HG02852 (cell line): Measurements from ENCODE around the gene SUPT20H.

Experiments
- ATAC-seq: cut with Tn5 transposase; IDR thresholded peaks from one replicate; pipeline ENCODE4 v1.9.1; 2021; ENCODE audit warnings: mild to moderate bottlenecking, moderate library complexity; ENCODE audit not compliant: unreplicated experiment

The SUPT20H gene

GRCh38 chr13:37009692-37010091 lies 49.8 kb downstream of the SUPT20H start:
- ATAC-seq, result no peak

- no peak for ATAC-seq
These were observed 57.6 kb downstream of the SUPT20H start for GRCh38 chr13:37001921-37002250.

GRCh38 chr13:36999054-36999714 lies 60.3 kb downstream of the SUPT20H start, which contains the start of gene ALG5:
Gene ALG5 (minus strand): TSS chr13:36999340. CDS start chr13:36999300, 40 bp downstream.
- ATAC-seq, result peak; percentile 63

GRCh38 chr13:36998624-36999041 lies 60.9 kb downstream of the SUPT20H start:
- no peak for ATAC-seq

DNA sequence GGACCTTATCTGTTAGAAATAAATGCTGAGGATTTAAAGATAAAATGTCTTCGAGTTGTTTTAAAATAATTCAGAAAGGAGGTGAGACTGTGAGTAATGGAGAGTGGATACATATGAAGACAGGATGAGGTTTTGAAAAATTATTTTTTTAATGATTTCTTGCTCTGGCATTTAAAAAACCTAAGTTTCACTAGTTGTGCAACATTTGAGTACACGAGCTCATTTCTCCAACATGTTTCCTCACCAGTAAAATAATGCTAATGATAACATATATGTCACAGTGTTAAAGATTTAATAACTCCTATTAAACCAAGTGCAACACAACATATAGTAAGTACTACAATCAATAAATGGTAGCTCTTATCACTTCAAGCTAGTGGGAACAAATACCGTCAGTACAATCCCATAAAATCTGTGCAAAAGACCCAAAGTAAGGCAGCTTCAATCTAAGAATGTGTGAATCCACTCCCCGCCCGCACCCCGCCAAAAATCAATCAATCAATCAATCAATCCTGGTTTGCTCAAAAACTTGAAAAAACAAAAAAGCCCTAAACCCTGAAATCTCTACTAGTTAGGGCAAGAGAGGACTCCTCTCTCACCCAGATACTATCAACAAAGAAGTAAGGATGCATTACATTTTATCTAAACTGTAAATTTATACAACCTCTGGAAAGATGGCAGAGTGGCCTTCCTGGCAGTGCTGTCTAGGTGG lies 61.6 kb downstream of the SUPT20H start:
- no peak for ATAC-seq

DNA sequence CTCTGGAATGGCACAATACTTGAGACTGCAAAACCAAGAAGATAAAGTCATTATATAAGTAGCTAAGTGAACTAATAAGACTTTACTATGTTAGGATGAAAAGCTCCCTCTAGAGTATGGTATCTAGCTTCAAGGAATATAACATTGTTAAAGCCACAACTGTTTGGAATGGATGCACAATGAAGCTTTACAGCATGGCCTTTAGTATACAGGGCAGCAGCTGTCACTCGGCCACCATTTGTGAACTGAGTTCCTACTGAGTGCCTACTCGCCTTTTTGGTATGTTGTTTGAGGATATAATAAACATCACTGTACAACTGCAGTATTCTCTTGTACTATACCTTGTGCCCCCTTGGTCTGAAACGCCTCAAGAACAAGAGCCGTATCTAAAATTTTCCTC lies 67.1 kb downstream of the SUPT20H start:
- no peak for ATAC-seq

GRCh38 chr13:36986462-36987240 lies 72.8 kb downstream of the SUPT20H start:
- no peak for ATAC-seq

DNA sequence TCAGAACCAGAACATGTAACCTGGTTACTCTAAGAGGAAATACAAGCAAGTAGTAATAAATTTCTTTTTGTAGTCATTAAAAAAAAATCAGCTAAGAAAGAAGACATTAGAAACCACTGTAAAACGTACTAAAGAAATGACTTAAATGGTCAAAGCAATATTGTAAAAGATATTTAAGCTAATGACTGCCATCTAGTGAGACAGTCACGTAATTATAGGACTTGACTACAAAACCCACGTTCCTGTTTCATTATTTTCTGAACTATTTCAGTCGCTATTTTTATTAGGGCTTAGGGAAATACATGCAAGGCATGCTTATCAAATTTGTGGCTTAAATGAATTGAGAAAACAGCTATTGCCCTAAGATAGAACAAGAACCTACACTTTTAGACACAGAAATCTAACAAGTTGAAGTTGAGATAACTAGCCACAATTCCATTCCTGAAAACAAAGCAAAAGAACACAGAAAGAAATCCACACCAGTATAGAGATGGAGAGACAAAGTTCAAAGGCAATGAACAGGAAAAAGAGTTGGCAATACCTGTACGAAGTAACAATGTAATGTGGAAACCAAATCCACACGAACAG lies 78.2 kb downstream of the SUPT20H start:
- peak; percentile 52 for ATAC-seq

DNA sequence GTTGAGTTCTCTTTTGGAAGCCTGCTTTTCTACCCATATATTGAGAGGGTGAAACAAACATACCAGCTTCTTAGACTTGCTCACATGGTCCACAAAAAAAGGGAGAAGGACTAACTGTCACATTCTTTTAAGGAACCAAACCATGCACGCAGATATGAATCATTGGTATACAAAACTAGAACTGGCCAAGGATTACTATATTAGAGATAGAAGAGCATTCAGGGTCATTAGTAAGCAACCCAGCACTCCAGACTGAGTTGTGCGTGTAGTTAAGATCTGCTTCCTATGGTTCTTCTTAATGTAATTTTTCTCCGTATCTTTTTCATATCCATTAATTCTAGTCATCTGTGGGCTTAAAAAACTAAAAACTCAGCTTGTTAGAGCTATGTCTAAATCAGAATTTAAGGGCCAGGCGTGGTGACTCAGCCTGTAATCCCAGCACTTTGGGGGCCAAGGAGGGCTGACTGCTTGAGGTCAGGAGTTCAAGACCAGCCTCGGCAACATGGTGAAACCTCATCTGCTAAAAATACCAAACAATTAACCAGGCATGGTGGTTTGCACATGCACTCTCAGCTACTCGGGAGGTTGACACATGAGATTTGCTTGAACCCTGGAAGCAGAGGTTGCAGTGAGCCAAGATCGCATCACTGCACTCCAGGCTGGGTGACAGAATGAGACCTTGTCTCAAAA lies 80.0 kb downstream of the SUPT20H start:
- ATAC-seq, result no peak

- no peak for ATAC-seq
These were observed 84.3 kb downstream of the SUPT20H start for GRCh38 chr13:36975172-36975571.

GRCh38 chr13:36973621-36974295 lies 85.7 kb downstream of the SUPT20H start:
- peak; percentile 82 for ATAC-seq

- no peak for ATAC-seq
These were observed 86.5 kb downstream of the SUPT20H start for GRCh38 chr13:36973009-36973408.

DNA sequence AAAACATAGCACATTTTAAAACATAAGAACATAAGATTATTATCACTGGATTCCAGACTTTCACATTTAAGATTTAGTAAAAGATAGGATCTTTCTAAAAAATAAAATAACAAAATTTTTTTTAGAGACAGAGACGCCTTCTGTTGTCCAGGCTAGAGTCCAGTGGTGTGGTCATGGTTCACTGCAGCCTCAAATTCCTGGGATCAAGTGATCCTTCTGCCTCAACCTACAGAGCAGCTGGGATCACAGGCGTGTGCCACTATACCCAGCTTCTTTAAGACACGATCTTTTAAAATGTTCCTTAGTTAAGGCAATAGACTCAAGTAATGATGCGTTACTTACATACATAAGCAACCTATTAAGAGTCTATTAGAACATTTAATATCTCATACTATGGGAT lies 93.1 kb downstream of the SUPT20H start:
- ATAC-seq, result no peak

GRCh38 chr13:36965767-36966166 lies 93.7 kb downstream of the SUPT20H start:
- no peak for ATAC-seq

DNA sequence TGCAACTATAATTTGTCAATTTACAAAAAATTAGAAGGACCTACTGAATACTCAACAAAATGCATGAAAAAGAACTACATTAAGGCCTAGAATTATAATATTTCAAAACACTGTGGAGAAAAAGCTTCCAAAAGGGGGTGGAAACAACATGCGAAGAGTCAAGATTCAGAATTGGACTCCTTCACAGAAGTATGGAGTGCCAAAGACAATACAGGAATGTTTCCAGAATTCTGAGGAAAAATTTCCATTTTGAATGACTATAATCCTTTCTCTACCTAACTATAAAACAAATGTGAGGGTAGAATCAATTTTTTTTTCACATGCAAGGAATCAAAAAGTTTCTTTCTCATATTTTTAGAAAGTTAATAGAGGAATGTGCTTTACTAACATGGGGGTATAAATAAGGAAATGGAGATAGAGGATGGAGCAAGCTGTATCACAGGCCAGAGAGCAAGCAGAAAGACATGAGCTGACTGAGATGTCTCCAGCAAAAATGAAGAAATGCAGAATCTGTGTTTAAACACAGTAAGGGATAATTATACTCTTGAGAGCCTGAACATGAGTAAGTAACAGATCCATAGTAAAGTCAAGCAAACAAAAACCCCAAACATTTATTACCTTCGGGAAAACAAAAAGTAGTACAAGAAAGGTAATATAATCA lies 99.9 kb downstream of the SUPT20H start:
- no peak for ATAC-seq
